Lower lobe of right lung (tissue), 2 donors: Measurements from ENCODE around the gene TDRD10. TPM values are rescaled to one million over a fixed set of nuclear protein-coding genes. Genes with fewer than 3 reads are reported as not detected.

Experiments used
- ATAC-seq, 2 donors: fragments of 200-7000 bp; cut with Tn5 transposase; one replicate each; pipeline ENCODE4 v1.9.1; 2020 to 2022; ENCODE audit warnings: mild to moderate bottlenecking in 2 of 2, moderate library complexity in 2 of 2
- DNase-seq: peaks from one replicate; pipeline ENCODE4 v3.0.0-alpha.2; 2020
- H3K27ac ChIP-seq: fragments of 200-600 bp; one replicate; pipeline ENCODE4 v1.8.0; 2022
- H3K27me3 ChIP-seq: fragments of 200-600 bp; one replicate; pipeline ENCODE4 v1.8.0; 2022; ENCODE audit warnings: low read depth
- H3K36me3 ChIP-seq: fragments of 200-600 bp; one replicate; pipeline ENCODE4 v1.8.0; 2022; ENCODE audit warnings: mild to moderate bottlenecking
- H3K4me1 ChIP-seq: fragments of 200-600 bp; one replicate; pipeline ENCODE4 v1.8.0; 2022
- H3K4me3 ChIP-seq: fragments of 200-600 bp; one replicate; pipeline ENCODE4 v1.8.0; 2022; ENCODE audit warnings: mild to moderate bottlenecking
- H3K9me3 ChIP-seq: fragments of 200-600 bp; one replicate; pipeline ENCODE4 v1.8.0; 2022
- intact Hi-C: fragments of 100-400 bp; cut with DNase I; formaldehyde crosslinking; loops from one replicate; pipeline ENCODE4 v1.11.0; 2022
- total RNA-seq: library from RNA; stranded (reverse); fragmentation: NEBNext Ultra II Directional; extraction: Animal tissue kit (Norgen Biotek cat#: 25700); gene quantifications from one replicate; pipeline ENCODE4 v1.2.1, GENCODE V29; 2021
- TF ChIP-seq, protein P1 (sequence below): fragments of 200-600 bp; IDR thresholded peaks from one replicate; pipeline ENCODE4 v1.8.0; 2022; ENCODE audit warnings: antibody characterized with exemption, mild to moderate bottlenecking
- donor health status: DM: no; HTN: yes; CAD: no; lungs with severe emphysema.

The TDRD10 gene
- total RNA-seq, 1 donor from 2014 or later, result 20.2 TPM

DNA sequence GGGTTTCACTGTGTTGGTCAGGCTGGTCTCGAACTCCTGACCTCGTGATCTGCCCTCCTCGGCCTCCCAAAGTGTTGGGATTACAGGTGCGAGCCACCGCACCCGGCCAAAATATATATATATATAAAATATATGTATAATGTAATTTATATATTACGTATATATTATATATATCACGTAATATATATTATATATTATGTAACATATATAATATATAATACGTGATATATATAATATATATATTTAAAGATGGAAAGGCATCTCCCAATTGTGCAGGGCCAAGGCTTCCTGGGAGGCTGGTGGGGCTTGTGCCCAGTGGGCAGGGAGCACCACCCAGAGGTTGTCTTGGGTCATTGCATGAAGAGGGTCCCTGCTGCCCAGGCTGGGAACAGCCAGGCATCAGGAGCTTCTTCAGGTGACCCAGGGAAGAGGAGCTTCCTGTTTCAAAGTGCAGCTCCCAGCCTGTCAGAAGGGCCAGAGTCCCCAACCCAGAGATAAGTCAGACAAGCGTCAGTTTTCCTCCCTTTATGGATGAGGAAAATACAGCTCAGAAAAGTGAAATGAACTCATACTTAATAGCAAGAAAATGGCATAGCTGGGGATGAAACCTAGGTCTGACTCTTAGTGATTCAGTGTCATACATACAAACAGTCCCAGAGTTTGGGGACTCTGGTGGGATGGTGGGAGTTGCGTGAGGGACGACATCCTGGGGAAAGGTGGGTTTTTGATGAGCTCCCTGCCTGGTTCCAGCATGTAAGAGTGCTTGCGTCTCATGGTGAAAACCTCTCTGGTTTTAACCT, 44.4 kb downstream of the TDRD10 start:
- peaks cover 18% of the 10 kb centered on the region for H3K4me1 ChIP-seq
- no peaks in the 10 kb centered on the region for H3K9me3 ChIP-seq
- peak; percentile 73 for DNase-seq
- no peaks in the 10 kb centered on the region for H3K27me3 ChIP-seq
- peak; percentile 87 to 90 for ATAC-seq
- no peak overlapping the region for H3K4me3 ChIP-seq
- TF ChIP-seq, protein P1, sequence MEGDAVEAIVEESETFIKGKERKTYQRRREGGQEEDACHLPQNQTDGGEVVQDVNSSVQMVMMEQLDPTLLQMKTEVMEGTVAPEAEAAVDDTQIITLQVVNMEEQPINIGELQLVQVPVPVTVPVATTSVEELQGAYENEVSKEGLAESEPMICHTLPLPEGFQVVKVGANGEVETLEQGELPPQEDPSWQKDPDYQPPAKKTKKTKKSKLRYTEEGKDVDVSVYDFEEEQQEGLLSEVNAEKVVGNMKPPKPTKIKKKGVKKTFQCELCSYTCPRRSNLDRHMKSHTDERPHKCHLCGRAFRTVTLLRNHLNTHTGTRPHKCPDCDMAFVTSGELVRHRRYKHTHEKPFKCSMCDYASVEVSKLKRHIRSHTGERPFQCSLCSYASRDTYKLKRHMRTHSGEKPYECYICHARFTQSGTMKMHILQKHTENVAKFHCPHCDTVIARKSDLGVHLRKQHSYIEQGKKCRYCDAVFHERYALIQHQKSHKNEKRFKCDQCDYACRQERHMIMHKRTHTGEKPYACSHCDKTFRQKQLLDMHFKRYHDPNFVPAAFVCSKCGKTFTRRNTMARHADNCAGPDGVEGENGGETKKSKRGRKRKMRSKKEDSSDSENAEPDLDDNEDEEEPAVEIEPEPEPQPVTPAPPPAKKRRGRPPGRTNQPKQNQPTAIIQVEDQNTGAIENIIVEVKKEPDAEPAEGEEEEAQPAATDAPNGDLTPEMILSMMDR, result peak; percentile 84
- H3K27ac ChIP-seq, result no peak overlapping the region
- peaks cover 34% of the 10 kb centered on the region for H3K36me3 ChIP-seq
- intact Hi-C loops, result loop anchor here (10.0 kb wide), 1 partner anchor 52 kb away; no protein-coding TSS in a partner anchor

DNA sequence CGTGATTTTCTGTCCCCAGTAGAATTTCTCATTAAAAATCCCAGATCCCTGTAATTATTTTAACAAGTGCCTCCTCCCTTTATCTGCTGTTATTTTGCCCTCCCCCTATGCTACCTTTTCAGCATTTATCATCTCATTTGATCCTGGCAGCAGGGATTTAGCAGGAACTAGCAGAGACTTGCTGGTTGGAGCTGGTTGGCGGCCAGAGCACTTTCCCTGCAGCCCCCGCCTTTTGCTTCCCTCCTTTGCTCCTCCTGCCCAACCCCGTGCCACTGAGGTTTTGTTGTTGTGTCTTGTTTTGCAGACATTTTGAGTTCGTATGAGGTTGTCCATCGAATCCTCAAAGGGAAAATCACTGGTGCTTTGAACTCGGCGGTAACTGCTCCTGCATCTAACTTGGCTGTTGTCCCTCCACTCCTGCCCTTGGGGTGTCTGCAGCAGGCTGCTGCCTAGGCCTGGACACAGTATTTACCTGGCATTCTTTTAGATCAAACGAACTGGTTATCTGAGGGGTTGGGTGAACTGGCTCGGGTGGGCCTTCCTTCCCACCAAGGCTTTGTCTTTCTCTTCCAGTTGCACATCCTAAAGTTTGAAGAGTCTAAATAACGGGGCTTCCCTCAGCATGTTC, 45.2 kb downstream of the TDRD10 start:
- Histone ChIP-seq H3K4me1 (peaks cover 18% of the 10 kb centered on the region), H3K27ac (no peak overlapping the region), H3K9me3 (no peaks in the 10 kb centered on the region), H3K36me3 (peaks cover 42% of the 10 kb centered on the region), H3K4me3 (no peak overlapping the region), H3K27me3 (no peaks in the 10 kb centered on the region)
- intact Hi-C loops, result loop anchor here (10.0 kb wide), 1 partner anchor 52 kb away; no protein-coding TSS in a partner anchor
- no peak for DNase-seq
- TF ChIP-seq, protein P1, result no peak
- ATAC-seq, result no peak

DNA sequence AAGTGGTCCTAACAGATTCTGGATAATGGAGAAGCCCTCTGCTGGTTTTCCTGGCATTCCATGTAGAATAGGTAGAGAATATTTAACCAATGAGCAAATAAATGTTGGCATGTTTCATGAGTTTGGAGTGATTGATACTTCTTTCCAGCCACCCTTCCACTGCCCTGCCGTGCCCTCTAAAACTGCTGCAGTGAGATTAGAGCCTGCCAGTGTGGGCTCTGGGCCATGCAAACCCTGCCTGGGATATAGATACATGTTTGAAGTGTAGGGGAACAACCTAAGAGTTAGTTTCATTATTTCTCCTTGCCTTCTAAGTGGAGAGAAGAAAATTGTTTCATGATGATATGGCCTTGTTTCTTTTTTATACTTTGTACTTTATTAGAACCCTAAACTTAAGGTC, 46.0 kb downstream of the TDRD10 start:
- H3K4me3 ChIP-seq, result no peak overlapping the region
- ATAC-seq (peak in 1 of 2 donors; percentile 48), DNase-seq (no peak)
- H3K27me3 ChIP-seq, result no peaks in the 10 kb centered on the region
- H3K27ac ChIP-seq, result no peak overlapping the region
- intact Hi-C loops, result loop anchor here (10.0 kb wide), 1 partner anchor 53 kb away; no protein-coding TSS in a partner anchor
- peaks cover 18% of the 10 kb centered on the region for H3K4me1 ChIP-seq
- H3K9me3 ChIP-seq, result no peaks in the 10 kb centered on the region
- H3K36me3 ChIP-seq, result peaks cover 50% of the 10 kb centered on the region
- TF ChIP-seq, protein P1, result no peak

DNA sequence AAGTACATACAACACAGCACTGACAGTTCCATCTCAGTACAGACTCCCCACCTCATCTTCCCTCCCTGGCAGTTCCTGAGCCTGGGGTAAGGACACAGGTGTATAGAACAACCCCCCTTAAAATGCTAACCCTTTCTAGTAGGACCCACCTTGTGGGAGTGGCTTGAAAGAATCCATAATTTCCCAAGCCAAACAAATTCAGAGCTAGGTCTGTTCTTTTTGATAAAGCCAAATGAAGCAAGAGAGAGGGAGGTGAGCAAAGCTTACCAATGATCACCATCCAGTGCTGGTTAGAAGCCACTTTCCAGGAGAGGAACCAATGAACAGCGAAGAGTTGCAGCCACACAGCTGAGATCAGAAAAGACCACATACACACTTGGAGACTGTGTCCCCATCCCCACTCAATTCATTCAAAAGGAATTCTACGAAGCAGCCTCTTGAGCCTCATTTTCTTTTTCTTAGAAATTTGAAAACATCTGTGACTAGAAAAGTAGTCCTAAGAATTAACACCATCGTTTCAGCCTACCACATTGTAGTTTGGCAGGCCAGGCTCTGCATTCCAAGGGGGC, 47.3 kb downstream of the TDRD10 start:
- H3K9me3 ChIP-seq, result no peaks in the 10 kb centered on the region
- peaks cover 25% of the 10 kb centered on the region for H3K4me1 ChIP-seq
- intact Hi-C loops, result loop anchor here (10.0 kb wide), 1 partner anchor 54 kb away; no protein-coding TSS in a partner anchor
- H3K27ac ChIP-seq, result no peak overlapping the region
- ATAC-seq, result no peak
- no peak overlapping the region for H3K4me3 ChIP-seq
- TF ChIP-seq, protein P1, result no peak
- H3K27me3 ChIP-seq, result no peaks in the 10 kb centered on the region
- peaks cover 59% of the 10 kb centered on the region for H3K36me3 ChIP-seq
- no peak for DNase-seq

DNA sequence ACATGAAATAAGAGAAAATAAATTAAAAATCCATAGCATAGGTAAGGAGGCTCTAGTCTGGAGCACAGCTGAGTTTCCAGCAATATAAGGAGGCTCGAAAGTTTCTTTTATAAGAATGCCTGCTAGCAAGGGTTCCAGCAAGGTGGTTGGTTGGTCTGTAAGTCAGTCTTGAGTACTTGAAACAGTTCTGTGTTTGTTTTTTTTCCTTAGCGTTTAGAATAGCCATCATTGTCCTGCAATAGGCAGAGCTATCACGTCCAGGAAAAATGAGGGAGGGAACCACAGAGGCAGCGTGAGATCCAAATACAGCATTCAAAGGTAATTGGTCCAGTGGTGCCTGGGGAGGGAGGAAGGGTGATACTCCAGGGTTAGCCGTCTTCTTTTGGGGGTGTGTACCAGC, 48.1 kb downstream of the TDRD10 start:
- peaks cover 66% of the 10 kb centered on the region for H3K36me3 ChIP-seq

More for the DNA sequence above, 48.1 kb downstream of the TDRD10 start:
- H3K4me1 ChIP-seq, result peaks cover 25% of the 10 kb centered on the region
- H3K27ac ChIP-seq, result no peak overlapping the region
- H3K4me3 ChIP-seq, result no peak overlapping the region
- DNase-seq (no peak), ATAC-seq (no peak)
- no peaks in the 10 kb centered on the region for H3K9me3 ChIP-seq
- TF ChIP-seq, protein P1, result no peak
- intact Hi-C loops, result no loop called here
- no peaks in the 10 kb centered on the region for H3K27me3 ChIP-seq
